HG02852 (cell line): ENCODE data around the gene MYOZ1.
"Not testable (repeated sequence)": the region's sequence is repeated elsewhere in the genome, so short reads cannot be mapped to it uniquely, and the experiment has no call there.

ENCODE experiments used
- ATAC-seq: cut with Tn5 transposase; IDR thresholded peaks from one replicate; pipeline ENCODE4 v1.9.1; 2021; ENCODE audit warnings: mild to moderate bottlenecking, moderate library complexity; ENCODE audit not compliant: unreplicated experiment

Gene MYOZ1, protein sequence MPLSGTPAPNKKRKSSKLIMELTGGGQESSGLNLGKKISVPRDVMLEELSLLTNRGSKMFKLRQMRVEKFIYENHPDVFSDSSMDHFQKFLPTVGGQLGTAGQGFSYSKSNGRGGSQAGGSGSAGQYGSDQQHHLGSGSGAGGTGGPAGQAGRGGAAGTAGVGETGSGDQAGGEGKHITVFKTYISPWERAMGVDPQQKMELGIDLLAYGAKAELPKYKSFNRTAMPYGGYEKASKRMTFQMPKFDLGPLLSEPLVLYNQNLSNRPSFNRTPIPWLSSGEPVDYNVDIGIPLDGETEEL

DNA sequence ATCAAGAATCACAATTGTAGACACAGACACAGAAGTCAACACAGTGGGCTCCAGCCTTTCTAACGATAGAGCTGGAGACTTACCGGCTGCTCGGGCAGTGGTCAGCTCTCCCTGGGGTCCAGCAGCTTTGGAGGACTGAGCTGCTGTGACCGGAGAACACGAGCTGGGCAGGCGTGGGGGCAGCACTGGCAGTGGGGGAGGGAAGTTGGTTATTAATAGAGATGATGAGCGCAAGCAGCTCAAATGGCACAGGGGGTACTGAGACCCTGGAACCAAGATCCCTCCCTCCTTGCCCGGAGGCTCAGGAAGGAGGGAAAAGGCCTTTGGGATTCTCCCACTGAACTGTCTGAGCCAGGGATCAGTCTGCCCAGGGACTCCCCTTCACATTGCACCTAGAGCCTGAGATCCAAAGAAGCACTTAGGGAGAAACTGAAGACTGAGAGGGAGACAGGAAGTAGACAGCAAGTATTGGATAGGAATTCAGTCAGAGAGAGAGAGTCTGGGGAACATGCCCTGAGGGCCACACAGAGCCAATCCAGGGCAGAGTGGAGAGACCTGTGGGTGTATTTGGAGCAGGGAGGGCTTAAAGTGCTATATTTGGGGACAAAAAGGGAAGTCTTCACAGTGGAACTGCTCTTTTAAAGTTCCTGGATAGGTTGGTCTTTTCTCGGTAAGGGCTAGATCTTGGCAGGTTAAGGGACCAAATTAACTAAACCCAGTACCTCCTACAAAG lies at the start of gene MYOZ1:
MYOZ1 (minus strand) TSS at position 147 of the 733 bp plus-strand sequence. CDS start 1,457 bp downstream, outside the sequence.
- ATAC-seq, result no peak

DNA sequence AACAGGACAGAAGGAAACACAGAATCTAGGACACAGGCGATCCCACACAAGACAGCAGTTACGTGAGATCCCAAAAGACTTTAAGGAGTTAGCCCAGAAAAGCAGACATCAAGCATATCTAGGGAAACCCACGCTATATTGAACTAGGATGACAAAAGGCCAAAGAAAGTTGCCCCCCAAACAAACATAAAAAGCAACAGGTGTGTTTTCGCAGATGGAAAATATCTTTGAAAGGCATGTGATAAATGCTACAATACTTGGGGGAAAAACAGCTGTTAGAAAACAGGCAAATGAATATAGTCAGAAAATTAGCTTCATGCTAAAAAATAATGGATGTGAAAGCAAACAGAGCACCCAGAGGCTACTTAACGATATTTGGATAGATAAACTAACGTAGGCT lies 49.5 kb upstream of the MYOZ1 start:
- ATAC-seq, result not testable (repeated sequence)

DNA sequence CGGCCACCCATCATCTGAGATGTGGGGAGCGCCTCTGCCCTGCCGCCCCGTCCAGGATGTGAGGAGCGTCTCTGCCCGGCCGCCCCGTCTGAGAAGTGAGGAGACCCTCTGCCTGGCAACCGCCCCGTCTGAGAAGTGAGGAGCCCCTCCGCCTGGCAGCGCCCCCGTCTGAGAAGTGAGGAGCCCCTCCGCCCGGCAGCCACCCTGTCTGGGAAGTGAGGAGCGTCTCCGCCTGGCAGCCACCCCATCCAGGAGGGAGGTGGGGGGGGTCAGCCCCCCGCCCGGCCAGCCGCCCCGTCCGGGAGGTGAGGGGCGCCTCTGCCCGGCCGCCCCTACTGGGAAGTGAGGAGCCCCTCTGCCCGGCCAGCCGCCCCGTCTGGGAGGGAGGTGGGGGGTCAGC lies 48.3 kb upstream of the MYOZ1 start:
- not testable (repeated sequence) for ATAC-seq

DNA sequence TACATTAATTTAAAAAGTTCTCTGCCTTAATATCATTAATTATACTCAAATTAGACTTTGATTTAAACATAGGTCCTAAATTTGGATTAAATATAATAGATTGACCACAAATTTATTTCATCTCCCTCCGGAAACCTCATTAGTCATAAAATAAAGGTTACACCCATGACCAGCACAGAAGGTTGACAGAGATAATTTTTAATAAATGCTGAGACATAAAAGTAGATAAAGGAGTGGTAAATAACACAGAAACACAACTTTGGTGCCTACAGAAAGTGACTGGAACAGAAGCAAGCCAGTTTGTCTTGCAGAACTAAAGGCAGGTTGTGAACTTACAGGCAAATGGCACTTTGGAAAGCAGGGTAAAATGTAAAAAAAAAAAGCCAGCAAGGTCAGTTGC lies 46.4 kb upstream of the MYOZ1 start:
- not testable (repeated sequence) for ATAC-seq

DNA sequence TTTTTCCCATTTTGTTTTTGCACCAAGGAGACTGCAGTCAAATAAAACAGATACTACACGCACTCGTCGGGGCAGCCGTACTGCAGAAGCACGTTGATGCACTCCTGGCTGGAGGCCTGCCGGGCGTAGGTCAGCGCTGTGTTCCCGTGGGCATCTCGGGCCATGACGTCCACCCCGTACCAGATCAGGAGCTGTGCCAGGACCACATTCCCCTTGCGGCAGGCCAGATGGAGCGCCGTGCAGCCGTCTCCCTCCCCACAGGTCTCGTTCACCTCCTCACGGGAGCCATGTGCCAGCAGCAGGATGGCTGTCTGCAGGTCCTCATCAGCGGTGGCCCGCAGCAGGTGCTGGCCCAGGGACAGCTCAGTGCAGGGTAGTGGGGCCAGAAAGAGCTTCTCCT lies 33.3 kb upstream of the MYOZ1 start:
- not testable (repeated sequence) for ATAC-seq

DNA sequence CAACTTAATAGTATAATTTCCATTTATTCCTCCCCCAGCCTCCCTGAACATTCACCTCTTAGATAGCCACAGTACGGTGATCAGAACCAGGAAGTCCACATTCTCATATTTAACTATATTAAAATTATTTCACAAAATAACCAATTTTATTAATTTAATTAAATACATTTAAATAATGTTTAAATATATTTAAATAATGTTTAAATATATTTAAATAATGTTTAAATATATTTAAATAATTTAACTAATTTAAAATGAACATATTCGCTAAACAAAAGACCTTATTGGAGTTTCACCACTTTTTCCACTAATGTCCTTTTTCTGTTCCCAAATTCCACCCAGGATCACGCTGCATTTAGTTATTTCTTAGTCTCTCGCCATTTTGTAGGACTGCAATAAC lies 27.1 kb upstream of the MYOZ1 start:
- ATAC-seq, result not testable (repeated sequence)

DNA sequence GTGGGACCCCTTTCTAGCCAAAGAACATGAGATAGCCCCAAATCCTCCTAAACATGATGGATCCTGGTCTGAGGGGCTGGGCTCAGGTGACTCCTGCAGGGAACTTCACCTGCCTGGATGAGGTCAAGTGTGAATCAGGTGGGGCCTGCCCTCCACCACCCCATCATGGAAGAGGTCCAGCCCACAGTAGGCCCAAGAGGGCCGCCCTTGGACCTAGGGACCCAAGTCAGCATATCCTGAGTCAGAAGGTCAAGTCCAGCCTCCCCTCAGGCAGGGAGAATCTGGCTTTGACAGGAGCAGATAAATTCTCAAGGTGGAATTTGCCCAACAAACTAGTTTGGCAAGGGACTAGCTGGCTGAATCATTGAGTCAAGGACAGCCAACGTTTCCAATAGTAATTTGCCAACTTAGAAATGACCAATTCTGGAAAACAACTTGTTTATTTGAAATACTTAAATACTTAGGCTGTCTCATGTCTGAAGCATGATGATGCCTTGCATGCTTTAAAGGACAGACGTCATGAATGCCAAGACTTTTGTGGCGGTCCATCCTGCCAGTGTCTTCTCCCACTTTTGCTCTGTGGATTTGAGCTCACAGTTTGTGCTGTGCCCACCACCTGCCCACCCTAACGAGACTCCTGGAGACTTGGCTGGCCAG lies 25.0 kb upstream of the MYOZ1 start:
- ATAC-seq, result not testable (repeated sequence)

DNA sequence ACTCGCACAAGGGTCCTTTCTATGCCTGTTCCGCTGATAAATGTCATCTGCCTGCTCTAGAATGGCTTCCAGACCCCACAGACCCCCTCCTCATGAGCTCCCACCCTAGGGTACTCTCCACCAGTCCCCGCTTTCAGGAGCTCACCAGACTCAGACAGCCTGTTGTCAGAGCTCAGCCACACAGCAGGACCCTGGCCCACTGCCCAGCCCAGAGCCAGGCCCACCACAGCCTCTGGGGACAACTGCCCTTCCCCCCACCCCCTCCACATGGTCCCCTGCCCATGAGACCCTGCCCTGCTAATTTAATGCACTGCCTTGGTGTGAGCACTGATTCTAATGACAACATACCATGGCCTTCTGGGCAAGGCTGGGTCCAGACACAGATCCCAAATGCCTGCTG lies 24.3 kb upstream of the MYOZ1 start:
- not testable (repeated sequence) for ATAC-seq

DNA sequence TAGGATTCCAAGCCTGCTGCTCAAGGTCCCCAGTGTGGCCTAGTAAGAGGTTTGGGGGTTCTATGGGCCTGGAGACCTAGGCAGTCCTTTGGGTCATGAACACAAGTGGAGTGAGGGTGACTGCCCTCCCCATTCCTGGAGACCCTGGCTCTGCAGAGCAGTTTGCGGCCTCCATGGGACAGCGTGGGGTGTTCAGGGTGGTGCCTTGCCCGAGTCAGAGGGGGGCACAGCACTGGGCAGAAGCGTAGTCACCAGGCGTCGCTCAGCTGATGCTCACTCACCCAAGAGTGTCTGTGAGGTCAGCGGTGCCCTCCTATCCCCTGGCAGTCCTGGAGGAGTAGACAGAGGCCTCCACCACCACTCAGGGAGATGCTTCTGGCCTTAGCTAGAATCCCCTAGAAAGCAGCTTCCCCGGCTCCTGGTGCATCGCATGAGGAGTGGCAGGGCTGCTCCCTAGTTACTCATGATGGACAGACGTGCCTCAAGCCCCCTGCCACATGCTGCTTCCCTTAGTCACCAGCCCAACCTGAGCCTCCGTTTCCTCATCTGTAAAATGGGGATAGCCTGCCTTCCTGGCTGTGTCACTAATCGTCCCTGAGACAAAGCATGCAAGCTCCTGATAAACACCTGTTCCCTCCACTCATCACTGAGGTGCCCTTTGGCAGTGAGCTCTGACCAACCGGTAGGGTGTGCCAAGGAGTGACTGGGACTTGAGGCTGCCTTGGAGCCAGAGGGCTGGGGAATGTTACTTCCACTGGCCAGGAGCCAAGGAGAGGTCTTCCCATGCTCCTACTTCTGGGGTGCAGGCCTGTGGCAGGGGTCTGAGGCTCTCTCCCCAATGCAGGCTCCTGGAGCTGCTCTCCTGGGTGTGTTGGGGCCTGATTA lies 23.1 kb upstream of the MYOZ1 start:
- ATAC-seq, result not testable (repeated sequence)

DNA sequence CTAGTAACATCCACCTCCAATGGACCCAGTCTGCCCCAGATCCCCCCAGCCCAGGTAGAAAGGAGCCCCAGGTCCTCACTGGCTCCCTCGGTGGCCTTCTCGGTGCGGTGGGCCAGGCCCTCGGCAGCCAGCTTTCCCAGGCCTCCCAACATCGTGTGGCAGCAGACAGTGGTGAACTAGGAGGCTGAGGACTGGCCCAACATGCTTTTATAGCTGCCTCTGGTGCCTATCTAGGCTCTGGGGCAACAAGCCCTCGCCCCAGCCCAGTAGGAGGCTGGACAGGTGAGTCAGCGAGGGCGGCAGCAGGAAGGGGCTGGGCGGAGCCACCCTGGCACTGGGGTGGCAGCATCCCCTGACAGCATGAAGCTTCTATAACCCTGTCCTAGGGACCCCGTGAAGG lies 22.3 kb upstream of the MYOZ1 start:
- ATAC-seq, result not testable (repeated sequence)

DNA sequence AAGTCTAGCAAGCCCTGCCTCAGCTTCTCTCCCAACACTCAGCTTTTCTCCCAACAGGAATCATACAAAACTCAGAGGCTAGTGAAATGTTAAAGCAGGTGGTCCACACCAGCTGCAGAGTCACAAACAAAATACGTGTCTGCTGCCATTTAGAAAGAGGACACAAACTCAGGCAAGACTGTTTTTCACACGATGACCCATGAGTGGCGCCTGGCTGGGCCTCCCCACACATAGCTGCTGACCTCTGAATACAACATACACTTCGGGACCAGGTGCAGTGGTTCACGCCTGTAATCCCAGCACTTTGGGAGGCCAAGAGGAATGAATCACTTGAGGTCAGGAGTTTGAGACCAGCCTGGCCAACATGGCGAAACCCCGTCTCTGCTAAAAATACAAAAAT lies 21.4 kb upstream of the MYOZ1 start:
- not testable (repeated sequence) for ATAC-seq

DNA sequence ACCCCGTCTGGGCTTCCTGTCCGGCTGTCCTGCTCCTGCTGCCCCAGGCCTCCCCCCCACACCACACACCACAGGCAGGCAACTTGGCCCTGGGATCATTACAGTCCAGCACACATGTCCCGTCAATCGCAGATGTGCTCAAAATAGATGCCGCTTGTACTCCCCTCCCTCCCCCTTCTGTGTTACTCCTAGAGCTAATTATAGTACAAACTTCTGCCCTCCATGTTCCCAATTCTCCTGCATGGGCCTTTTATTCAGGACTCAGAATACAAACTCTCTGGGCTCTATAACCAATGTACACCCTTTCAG lies 14.7 kb upstream of the MYOZ1 start, which contains the start of gene SYNPO2L:
SYNPO2L (minus strand) TSS at position 40 of the 309 bp plus-strand sequence. CDS start 107 bp downstream, outside the sequence.
- no peak for ATAC-seq

DNA sequence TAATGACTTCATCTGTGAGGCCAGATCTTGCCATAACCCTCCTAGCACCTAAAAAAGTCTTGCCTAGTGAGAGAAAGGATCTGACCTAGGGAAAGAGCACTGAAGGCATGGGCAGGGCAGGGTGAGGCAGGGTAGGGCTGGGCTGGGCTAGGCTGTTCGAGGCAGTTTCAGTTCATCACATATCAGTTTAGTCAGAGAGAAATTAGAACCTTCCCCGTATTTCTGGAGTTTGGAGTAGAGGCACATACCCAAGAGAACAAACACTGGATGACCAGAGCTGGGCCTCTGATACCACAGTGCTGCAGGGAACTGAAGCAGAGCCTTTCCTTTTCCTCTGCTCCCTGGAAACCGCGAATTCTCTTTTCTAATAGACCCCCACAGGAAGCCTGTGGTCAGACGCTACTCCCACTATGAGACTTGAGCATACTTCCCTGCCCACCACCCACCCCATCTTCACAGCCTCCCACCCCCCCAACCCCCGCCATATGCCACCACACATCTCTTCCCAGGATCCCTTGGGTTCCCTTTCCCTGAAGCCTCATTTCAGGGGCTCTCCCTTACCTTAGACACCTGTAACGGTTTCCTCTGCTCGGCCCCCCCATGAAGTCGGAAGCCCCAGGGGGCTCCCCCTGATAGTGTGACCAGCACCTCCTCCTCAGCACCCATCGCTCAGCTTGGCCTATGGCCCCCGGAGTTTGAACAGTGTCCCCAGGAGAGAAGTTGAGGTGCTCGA lies 14.1 kb upstream of the MYOZ1 start:
- ATAC-seq, result no peak

DNA sequence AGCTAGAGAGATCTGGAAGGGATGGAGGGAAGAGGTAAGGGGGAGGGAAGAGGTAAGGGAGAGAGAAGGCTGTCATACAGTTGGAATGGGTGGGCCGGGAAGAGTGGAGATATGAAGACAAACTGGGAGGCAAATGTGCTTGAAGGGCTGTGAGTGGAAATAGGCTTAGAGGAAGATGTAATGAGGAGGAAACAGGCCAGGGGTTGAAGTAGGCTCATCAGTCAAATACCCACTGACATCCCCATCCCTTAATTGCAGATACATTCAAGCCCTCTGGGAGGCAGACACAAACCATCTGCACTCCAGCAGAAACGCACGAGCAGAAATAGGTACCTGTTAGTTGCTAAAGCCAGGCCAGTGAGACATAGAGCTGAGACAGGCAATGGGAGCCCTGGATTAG lies 12.4 kb upstream of the MYOZ1 start:
- no peak for ATAC-seq

DNA sequence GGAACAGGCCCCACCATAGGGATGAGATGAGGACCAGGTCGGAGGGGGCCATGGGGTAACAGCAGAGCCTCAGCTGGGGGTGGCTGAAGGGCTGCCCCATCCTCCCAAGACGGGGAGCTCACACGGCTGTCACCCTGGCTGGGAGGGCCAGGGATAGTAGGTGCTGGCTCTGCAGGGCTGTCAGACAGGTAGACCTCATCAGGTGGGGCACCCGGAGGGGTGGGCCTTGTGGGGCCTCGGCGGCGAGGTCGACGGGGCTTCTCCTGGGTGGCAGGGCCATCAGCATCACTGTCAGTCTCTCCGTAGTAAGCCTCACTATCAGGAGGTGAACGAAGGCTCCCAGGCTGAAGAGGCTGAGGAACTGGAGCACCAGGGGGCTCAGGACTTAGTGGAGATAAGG lies 11.9 kb upstream of the MYOZ1 start:
- ATAC-seq, result no peak

DNA sequence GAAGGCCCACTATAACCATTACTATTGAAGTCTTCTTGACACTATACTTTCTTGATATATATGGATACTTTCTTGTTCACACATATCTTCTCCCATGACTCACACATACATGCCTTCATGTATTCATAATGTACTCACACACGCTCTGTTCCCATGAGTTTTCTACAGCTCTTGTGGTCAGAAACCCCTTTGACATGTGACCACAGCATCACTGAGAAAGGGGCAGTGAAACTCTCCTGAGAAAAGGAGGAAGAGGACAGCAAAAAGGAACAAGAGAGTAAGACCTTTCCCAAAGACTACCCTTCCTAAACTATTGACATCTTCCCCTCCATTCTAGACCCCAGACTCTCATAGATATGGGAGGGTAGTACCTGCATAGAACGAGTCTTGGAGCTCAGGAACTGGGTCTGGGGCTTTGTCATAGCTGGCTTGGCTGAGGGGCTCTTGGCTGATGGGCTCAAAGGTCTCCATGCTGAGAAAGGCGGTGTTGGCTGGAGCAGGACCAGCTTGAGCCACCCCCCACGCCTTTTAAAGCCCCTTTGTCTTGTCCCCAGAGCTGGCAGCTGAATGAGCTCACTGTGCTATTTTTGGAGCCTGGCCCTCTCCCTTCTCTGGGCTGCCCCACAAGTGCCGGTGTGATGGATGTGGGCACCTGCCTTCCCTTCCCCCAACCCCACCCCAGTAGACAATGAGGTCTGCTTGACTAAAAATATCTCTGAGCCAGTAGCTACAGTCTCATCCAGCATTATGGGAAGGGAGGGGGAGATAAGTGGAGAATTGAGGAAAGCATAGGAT lies 9.5 kb upstream of the MYOZ1 start:
- ATAC-seq, result no peak

DNA sequence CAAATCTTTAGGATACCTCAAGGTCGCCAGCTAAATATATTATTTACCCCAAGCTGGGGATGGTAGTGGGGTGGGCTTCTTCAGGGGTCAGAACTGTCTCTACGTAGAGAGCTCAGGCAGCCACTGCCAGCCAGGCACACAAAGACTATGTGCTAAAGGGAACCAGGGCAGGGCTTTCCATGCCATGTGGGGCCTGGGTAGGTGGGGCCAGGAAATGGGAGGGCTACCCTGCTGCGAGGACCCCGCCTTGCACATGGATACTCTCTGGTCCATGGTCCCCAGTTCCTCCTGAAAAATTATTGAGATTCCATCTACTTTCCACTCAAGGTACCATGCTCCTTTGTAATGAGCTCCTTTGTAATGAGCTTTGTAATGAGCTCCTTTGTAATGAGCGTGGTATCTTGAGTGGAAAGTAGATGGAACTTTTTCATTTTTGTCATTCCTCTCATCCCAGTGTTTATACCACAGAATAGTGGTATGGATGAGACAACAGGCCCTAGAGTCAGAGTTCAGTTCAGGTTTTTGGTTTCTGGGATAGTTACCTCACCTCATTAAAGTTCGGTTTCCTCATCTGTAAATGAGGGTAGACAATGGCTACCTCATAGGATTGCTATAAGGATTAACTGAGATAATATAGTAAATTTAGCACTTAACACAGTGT lies 8.7 kb upstream of the MYOZ1 start:
- ATAC-seq, result no peak

DNA sequence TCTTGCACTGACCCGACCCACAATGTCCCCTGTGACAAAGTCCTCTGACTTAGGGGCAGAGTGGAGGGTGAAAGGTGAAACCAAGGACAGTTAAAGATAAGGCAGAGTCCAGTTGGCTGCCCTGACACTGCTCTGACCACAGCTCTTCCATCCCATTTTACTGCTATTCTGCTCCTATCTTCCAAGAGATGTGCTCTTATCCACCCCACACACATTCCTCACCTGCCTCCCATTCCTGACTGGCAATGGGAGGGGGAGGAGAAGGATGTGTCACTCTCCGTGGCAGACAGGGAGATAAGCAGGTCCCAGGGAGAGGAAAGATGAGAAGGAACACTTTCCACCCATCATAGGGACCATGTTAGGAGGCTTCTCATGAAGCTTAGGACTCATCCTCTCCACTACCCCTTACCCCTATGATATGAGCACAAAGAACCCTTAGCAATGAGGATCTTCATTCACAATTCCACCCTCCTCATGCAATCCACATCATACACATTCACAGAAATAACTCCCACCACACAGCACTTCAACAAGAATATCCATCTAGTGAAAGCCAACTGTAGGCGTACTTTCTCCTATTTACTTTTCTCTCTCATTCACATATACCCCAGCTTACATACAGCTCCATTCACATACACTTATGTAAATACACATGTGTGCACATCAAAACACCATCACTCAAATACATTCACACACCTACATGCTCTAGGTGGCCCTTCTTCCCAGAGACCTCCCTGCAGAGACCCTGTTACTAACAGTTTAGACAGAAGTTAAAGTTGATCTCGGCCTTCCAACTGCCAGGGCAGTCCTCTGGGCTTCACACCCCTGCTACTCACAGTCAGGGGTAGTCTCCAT lies 7.9 kb upstream of the MYOZ1 start:
- ATAC-seq, result no peak
